ENCODE data around the gene ULK1. TPM values are rescaled to one million over a fixed set of nuclear protein-coding genes. Genes with fewer than 3 reads are reported as not detected.
A peak's percentile ranks its signal among the peaks of the same experiment; 100 is the strongest.

The ULK1 gene
- total and polyA plus RNA-seq, 2 experiments from 2014 or later: 8.4 to 33.8 TPM

- no peak for TF ChIP-seq EZH2phosphoT487 (IDR thresholded peaks at IDR 0.05; ENCODE audit: unreplicated experiment)
- TF ChIP-seq POLR2AphosphoS5 (IDR thresholded peaks at IDR 0.05; ENCODE audit: low read depth): no peak
- TF ChIP-seq, protein P1, sequence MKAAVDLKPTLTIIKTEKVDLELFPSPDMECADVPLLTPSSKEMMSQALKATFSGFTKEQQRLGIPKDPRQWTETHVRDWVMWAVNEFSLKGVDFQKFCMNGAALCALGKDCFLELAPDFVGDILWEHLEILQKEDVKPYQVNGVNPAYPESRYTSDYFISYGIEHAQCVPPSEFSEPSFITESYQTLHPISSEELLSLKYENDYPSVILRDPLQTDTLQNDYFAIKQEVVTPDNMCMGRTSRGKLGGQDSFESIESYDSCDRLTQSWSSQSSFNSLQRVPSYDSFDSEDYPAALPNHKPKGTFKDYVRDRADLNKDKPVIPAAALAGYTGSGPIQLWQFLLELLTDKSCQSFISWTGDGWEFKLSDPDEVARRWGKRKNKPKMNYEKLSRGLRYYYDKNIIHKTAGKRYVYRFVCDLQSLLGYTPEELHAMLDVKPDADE (IDR thresholded peaks at IDR 0.05): no peak
- TF ChIP-seq ZNF331 (CRISPR knock-in tag; IDR thresholded peaks at IDR 0.05; ENCODE audit: low read depth): no peak
- TF ChIP-seq CREB1 (CRISPR knock-in tag; IDR thresholded peaks at IDR 0.05; ENCODE audit: low read depth): no peak
- TF ChIP-seq JUNB (IDR thresholded peaks at IDR 0.05; ENCODE audit: unreplicated experiment): no peak
- no peak for TF ChIP-seq ZNF462 (CRISPR knock-in tag; IDR thresholded peaks at IDR 0.05)
- no peak for TF ChIP-seq NANOG (IDR thresholded peaks at IDR 0.05; ENCODE audit: borderline replicate concordance)
Measured at GRCh38 chr12:131930510-131930909, 36.1 kb downstream of the ULK1 start (continued).

- Mint-ChIP-seq H3K27me3 (ENCODE audit: insufficient read depth, low read depth, poor library complexity) (peaks cover 16% of the 10 kb centered on the region), H3K36me3 (ENCODE audit: low read depth) (peaks cover 77% of the 10 kb centered on the region), H3K4me1 (peaks cover 12% of the 10 kb centered on the region), H3K27ac (peak overlapping the region; percentile 67; the same call in 1 of the 2 replicates), H3K9me3 (peaks cover 3% of the 10 kb centered on the region; the same call in 1 of the 3 replicates), H3K4me3 (no peak overlapping the region)
- Histone ChIP-seq H3K27me3 (ENCODE audit: insufficient read depth) (no peaks in the 10 kb centered on the region), H3K79me2 (replicated peaks; ENCODE audit: insufficient read depth) (peaks cover 25% of the 10 kb centered on the region), H4K20me1 (replicated peaks; ENCODE audit: insufficient read depth) (peaks cover 8% of the 10 kb centered on the region; the same call in 1 of the 2 replicates), H3K9me2 (ENCODE audit: insufficient read depth) (no peaks in the 10 kb centered on the region), H3K36me3 (ENCODE audit: insufficient read depth) (peaks cover 46% of the 10 kb centered on the region), H2AFZ (no peak overlapping the region), H3K4me2 (no peak overlapping the region), H3K27ac (ENCODE audit: low read depth) (no peak overlapping the region), H3K4me3 (no peak overlapping the region), H3F3A (replicated peaks; ENCODE audit: low read depth) (0 out of 2 replicates have a peak, but pooled peaks cover 8% of the 10 kb centered on the region), H3K4me1 (ENCODE audit: insufficient read depth) (peaks cover 5% of the 10 kb centered on the region; the same call in 1 of the 2 replicates)
- DNase-seq (ENCODE audit: low spot score) (no peak), ATAC-seq (no peak)
- TF ChIP-seq EZH2phosphoT487 (IDR thresholded peaks at IDR 0.05; ENCODE audit: unreplicated experiment) (no peak), NANOG (IDR thresholded peaks at IDR 0.05; ENCODE audit: borderline replicate concordance) (no peak)
- TF ChIP-seq, protein P2, sequence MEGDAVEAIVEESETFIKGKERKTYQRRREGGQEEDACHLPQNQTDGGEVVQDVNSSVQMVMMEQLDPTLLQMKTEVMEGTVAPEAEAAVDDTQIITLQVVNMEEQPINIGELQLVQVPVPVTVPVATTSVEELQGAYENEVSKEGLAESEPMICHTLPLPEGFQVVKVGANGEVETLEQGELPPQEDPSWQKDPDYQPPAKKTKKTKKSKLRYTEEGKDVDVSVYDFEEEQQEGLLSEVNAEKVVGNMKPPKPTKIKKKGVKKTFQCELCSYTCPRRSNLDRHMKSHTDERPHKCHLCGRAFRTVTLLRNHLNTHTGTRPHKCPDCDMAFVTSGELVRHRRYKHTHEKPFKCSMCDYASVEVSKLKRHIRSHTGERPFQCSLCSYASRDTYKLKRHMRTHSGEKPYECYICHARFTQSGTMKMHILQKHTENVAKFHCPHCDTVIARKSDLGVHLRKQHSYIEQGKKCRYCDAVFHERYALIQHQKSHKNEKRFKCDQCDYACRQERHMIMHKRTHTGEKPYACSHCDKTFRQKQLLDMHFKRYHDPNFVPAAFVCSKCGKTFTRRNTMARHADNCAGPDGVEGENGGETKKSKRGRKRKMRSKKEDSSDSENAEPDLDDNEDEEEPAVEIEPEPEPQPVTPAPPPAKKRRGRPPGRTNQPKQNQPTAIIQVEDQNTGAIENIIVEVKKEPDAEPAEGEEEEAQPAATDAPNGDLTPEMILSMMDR (conservative IDR thresholded peaks at IDR 0.05; ENCODE audit: low read depth in 2 of 2): no peak
Measured at GRCh38 chr12:131933387-131933786, 39.0 kb downstream of the ULK1 start.
